KMS-11 (cell line): ENCODE measurements around the gene TIMMDC1.

Experiments used
- H2AFZ ChIP-seq: fragments of 200-600 bp; sonication (generic); 2 replicates; pipeline ENCODE4 v1.6.1; 2016; ENCODE audit warnings: antibody characterized with exemption, mixed run types, low read depth
- H3K27ac ChIP-seq: fragments of 200-600 bp; sonication (generic); 2 replicates; pipeline ENCODE4 v1.6.1; 2016; ENCODE audit warnings: mild to moderate bottlenecking, mixed run types
- H3K27me3 ChIP-seq: fragments of 200-600 bp; sonication (generic); 2 replicates; pipeline ENCODE4 v1.6.1; 2017; ENCODE audit warnings: mild to moderate bottlenecking, low read depth, mixed run types, moderate library complexity; ENCODE audit not compliant: insufficient read depth
- H3K36me3 ChIP-seq: fragments of 200-600 bp; sonication (generic); 2 replicates; pipeline ENCODE4 v1.6.1; 2017; ENCODE audit warnings: mild to moderate bottlenecking, mixed run types; ENCODE audit not compliant: insufficient read depth
- H3K4me1 ChIP-seq: fragments of 200-600 bp; sonication (generic); 2 replicates; pipeline ENCODE4 v1.6.1; 2016; ENCODE audit warnings: mild to moderate bottlenecking, low read depth, mixed run types; ENCODE audit not compliant: poor library complexity, severe bottlenecking
- H3K4me2 ChIP-seq: fragments of 200-600 bp; sonication (generic); 2 replicates; pipeline ENCODE4 v1.7.0; 2016; ENCODE audit warnings: mild to moderate bottlenecking, mixed run types
- H3K4me3 ChIP-seq: fragments of 200-600 bp; sonication (generic); IDR thresholded peaks from 2 replicates; pipeline ENCODE4 v1.6.1; 2017; ENCODE audit warnings: low read depth, low read length, mixed read lengths; ENCODE audit not compliant: insufficient read depth
- H3K79me2 ChIP-seq: fragments of 200-600 bp; sonication (generic); 2 replicates; pipeline ENCODE4 v1.6.1; 2016; ENCODE audit warnings: low read depth, mixed run types; ENCODE audit not compliant: insufficient read depth
- H3K9ac ChIP-seq: fragments of 200-600 bp; sonication (generic); 2 replicates; pipeline ENCODE4 v1.6.1; 2016; ENCODE audit warnings: mild to moderate bottlenecking, mixed run types
- H4K20me1 ChIP-seq: fragments of 200-600 bp; sonication (generic); 2 replicates; pipeline ENCODE4 v1.6.1; 2016; ENCODE audit warnings: mild to moderate bottlenecking, mixed run types; ENCODE audit not compliant: insufficient read depth
- TF ChIP-seq, protein P1 (sequence below): fragments of 200-600 bp; sonication (generic); conservative IDR thresholded peaks from 2 replicates; pipeline ENCODE4 v1.6.1; 2017; ENCODE audit warnings: low read depth, mild to moderate bottlenecking, antibody characterized with exemption, low read length, moderate library complexity, mixed read lengths

TIMMDC1 gene

DNA sequence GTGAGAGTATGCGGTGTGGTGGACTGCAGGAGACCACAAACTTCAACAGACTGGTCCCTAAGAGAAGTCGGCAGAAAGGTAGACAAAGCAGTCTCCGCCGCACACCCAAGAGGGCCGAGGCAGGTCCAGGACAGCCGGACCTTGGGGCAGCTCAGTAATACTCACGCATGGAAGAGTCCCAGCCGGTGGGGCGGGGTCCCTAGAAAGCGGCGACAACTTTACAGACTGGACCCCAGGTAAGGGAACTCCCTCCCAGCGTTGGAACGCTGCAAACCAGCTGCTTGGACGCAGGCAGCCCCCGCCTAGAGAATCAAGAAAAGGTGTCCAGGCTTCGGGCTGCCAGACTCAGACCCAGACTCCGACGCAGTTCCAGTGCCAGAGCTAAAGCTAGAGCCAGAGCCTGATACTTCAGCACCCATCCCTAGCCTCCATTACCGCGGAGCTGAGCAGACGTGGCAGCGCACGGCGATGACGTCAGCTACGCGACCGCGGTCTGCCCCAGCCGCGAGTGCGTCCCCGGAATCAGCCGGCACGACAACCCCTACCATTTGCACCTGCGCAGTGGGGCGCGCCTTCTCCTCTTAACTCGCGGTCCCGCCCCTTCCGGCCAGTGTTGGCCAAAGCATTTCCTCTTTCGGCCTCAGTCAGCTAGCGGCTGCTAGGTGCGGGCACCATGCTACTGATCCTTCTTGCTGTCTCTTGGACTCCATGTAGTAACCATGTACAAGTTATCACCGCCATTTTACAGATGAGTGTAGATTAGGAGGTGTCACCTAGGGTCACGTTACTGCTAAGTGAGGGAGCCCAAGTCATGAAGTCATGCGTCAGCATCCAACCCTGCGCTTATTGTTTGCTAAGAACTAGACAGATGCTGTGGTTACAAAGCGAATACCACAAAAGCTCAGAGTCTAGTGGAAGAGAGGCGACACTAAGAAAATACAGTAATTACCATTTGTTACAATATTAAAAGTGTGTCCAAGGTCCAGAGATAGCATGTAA lies 34.9 kb upstream of the TIMMDC1 start, which contains the start of gene TMEM39A:
Gene TMEM39A (minus strand): TSS at position 445 of the 999 bp plus-strand sequence. CDS start 1,541 bp downstream, outside the sequence.
- Histone ChIP-seq H4K20me1 (no peaks in the 10 kb centered on the region), H3K9ac (peak within 1 kb of the TSS; percentile 92), H3K36me3 (peaks cover 6% of the 10 kb centered on the region; the same call in 1 of the 2 replicates), H2AFZ (peak within 1 kb of the TSS; percentile 57), H3K27ac (peak within 1 kb of the TSS; percentile 95), H3K27me3 (no peaks in the 10 kb centered on the region), H3K4me1 (peaks cover 51% of the 10 kb centered on the region), H3K4me3 (peak within 1 kb of the TSS; percentile 96), H3K79me2 (peaks cover 29% of the 10 kb centered on the region), H3K4me2 (peak within 1 kb of the TSS; percentile 93)
- TF ChIP-seq, protein P1, sequence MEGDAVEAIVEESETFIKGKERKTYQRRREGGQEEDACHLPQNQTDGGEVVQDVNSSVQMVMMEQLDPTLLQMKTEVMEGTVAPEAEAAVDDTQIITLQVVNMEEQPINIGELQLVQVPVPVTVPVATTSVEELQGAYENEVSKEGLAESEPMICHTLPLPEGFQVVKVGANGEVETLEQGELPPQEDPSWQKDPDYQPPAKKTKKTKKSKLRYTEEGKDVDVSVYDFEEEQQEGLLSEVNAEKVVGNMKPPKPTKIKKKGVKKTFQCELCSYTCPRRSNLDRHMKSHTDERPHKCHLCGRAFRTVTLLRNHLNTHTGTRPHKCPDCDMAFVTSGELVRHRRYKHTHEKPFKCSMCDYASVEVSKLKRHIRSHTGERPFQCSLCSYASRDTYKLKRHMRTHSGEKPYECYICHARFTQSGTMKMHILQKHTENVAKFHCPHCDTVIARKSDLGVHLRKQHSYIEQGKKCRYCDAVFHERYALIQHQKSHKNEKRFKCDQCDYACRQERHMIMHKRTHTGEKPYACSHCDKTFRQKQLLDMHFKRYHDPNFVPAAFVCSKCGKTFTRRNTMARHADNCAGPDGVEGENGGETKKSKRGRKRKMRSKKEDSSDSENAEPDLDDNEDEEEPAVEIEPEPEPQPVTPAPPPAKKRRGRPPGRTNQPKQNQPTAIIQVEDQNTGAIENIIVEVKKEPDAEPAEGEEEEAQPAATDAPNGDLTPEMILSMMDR, result no peak; the same call in 1 of the 2 replicates

DNA sequence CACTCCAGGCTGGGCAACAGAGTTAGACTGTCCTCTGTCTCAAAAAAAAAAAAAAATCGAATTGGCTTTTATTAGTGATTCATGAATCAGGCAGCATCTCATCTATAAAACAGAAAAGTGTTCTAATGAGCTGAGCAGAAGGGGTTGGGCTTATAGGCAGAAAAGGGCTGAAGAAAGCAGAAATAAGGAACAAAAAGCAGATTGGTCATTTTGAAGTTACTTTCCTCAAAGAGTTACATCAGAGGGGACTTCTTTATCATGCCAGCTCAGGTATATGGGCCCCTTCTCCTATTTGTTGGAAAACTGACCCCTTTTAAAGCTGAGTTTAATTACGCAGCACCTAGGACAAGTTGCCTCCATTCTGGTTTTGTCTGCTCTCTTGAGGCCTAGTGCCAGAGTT lies 30.3 kb upstream of the TIMMDC1 start:
- H4K20me1 ChIP-seq, result no peaks in the 10 kb centered on the region
- H3K27me3 ChIP-seq, result no peaks in the 10 kb centered on the region
- no peaks in the 10 kb centered on the region for H3K36me3 ChIP-seq
- H3K4me2 ChIP-seq, result peak overlapping the region; percentile 87
- peak overlapping the region; percentile 98; the same call in 1 of the 2 replicates for H3K9ac ChIP-seq
- H2AFZ ChIP-seq, result peak overlapping the region; percentile 99
- peaks cover 37% of the 10 kb centered on the region for H3K4me1 ChIP-seq
- peak overlapping the region; percentile 75 for H3K27ac ChIP-seq
- TF ChIP-seq, protein P1, result no peak
- H3K79me2 ChIP-seq, result peaks cover 3% of the 10 kb centered on the region
- no peak overlapping the region for H3K4me3 ChIP-seq

DNA sequence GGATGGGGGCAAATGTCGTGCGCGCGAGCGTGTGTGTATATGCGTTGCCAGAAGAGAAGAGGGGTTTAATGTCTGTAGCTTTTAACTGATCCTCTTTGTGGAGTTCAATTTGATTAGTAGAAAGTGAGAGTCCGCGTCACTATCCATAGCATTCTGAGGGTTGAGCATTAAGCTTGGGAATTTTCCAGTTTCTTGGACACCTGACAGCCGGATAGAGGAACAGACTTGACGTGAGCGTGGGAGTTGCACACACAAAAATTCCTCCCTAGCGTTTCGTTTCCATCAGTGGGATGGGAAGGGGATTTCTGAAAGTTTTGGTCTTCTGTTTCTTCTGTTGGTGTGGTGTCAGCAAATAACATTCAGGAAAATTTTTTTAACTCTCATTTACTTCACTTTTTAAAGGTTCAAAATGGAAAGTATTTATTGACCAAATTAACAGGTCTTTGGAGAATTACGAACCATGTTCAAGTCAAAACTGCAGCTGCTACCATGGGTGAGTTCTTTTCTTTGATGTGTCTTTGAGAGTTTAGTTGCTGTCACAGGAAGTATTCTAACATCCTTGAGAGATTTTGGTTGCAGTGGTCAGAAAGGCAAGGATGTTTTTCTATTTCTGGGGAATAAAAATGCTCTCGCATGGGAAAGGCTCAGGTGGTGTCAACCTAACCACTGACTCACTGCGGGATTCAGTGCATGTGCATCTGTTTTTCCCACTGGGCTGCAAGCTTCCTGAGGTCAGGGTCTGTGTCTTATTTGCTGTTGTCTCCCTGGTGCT lies 28.7 kb upstream of the TIMMDC1 start:
- peak overlapping the region; percentile 75 for H3K27ac ChIP-seq
- H3K4me1 ChIP-seq, result peaks cover 30% of the 10 kb centered on the region
- peak overlapping the region; percentile 87 for H3K4me2 ChIP-seq
- TF ChIP-seq, protein P1, result no peak
- peak overlapping the region; percentile 95 for H3K4me3 ChIP-seq
- no peaks in the 10 kb centered on the region for H4K20me1 ChIP-seq
- H3K36me3 ChIP-seq, result no peaks in the 10 kb centered on the region
- H3K79me2 ChIP-seq, result no peaks in the 10 kb centered on the region
- H3K27me3 ChIP-seq, result no peaks in the 10 kb centered on the region
- H2AFZ ChIP-seq, result peak overlapping the region; percentile 99
- H3K9ac ChIP-seq, result peak overlapping the region; percentile 98

DNA sequence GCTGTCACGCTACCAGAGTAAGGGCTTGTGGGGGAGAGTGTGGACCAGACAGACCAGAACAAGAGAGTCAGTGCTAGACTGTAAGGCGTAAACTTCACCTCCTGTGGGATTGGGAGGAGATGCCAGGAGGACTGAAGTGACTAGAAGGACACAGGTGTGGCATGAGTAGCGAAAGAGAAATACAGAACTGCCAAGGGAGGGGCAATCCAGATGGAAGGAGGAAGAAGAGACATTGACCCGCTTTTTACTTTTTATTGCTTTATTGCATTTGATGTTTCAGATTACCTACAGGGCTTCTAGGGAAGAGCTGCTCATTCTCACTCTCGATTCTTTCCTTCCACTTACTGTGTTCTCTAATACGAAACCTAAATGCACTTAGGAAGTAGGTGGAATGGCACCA lies 27.5 kb upstream of the TIMMDC1 start:
- Histone ChIP-seq H2AFZ (no peak overlapping the region), H3K36me3 (no peaks in the 10 kb centered on the region), H4K20me1 (no peaks in the 10 kb centered on the region), H3K27me3 (no peaks in the 10 kb centered on the region), H3K4me1 (peaks cover 21% of the 10 kb centered on the region), H3K27ac (no peak overlapping the region), H3K79me2 (no peaks in the 10 kb centered on the region), H3K4me3 (no peak overlapping the region), H3K4me2 (no peak overlapping the region), H3K9ac (no peak overlapping the region)
- TF ChIP-seq, protein P1, result no peak
